T-helper 22 cell (primary cell): ENCODE measurements around the gene PTPRA.
"Not testable (repeated sequence)": the region's sequence is repeated elsewhere in the genome, so short reads cannot be mapped to it uniquely, and the experiment has no call there.

ENCODE experiments used
- DNase-seq: peaks from one replicate; pipeline ENCODE4 v3.0.0-alpha.2; 2020; ENCODE audit warnings: low read depth

The PTPRA gene, protein sequence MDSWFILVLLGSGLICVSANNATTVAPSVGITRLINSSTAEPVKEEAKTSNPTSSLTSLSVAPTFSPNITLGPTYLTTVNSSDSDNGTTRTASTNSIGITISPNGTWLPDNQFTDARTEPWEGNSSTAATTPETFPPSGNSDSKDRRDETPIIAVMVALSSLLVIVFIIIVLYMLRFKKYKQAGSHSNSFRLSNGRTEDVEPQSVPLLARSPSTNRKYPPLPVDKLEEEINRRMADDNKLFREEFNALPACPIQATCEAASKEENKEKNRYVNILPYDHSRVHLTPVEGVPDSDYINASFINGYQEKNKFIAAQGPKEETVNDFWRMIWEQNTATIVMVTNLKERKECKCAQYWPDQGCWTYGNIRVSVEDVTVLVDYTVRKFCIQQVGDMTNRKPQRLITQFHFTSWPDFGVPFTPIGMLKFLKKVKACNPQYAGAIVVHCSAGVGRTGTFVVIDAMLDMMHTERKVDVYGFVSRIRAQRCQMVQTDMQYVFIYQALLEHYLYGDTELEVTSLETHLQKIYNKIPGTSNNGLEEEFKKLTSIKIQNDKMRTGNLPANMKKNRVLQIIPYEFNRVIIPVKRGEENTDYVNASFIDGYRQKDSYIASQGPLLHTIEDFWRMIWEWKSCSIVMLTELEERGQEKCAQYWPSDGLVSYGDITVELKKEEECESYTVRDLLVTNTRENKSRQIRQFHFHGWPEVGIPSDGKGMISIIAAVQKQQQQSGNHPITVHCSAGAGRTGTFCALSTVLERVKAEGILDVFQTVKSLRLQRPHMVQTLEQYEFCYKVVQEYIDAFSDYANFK

GRCh38 chr20:2873010-2873746 is at the start of gene PTPRA:
TSS of gene PTPRA (plus strand) at chr20:2873481. CDS start at chr20:2964278, 90,797 bp downstream.
- peak; percentile 83 for DNase-seq

GRCh38 chr20:2825761-2826160 is 47.5 kb upstream of the PTPRA start:
- no peak for DNase-seq

GRCh38 chr20:2826655-2827054 is 46.6 kb upstream of the PTPRA start:
- no peak for DNase-seq

DNA sequence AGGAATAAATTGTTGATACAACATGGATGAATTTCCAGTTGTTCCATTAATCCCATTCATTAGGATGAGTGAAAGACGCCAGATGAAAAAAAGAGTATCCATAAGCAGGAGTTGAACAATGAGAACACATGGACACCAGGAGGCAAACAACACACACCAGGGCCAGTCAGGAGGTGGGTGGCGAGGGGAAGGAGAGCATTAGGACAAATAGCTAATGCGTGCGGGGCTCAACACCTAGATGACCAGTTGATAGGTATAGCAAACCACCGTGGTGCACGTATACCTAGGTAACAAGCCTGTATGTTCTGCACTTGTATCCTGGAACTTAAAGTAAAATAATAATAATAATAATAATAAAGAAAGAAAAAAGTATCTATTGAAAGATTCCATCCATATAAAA is 43.9 kb upstream of the PTPRA start:
- DNase-seq: no peak

DNA sequence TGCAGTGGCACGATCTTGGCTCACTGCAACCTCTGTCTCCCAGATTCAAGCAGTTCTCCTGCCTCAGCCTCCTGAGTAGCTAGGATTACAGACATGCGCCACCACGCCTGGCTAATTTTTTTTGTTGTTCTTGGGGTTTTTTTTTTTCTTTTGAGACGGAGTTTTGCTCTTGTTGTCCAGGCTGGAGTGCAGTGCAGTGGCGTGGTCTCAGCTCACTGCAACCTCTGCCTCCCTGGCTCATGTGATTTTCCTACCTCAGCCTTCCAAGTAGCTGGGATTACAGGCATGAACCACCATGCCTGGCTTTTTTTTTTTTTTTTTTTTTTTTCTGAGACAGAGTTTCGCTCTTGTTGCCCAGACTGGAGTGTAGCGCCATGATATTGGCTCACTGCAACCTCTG is 42.1 kb upstream of the PTPRA start:
- DNase-seq: not testable (repeated sequence)

GRCh38 chr20:2833761-2834160 is 39.5 kb upstream of the PTPRA start:
- DNase-seq: no peak

GRCh38 chr20:2834401-2835110 is 38.7 kb upstream of the PTPRA start:
- DNase-seq: no peak

DNA sequence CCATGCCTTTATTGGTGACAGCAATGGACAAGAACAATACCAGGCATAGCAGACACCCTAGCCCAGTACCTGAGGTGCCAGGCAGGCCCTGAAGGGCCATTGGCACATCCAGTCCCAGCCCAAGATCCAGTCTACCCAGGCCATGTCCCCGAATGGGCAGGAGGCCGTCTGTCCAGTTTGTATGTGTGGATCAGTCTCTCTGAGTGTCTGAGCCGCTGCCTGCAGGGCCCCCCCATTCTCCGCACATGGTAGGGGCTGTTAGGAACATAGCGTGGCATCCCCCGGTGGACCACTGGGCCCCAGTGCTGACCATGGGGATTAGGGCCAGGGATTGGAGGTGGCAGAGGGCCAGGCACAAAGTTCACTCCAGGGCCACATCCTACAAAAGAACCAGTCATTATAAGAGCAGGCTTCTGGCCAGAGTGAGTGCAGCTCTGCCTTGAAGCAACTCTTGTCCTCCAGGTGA is 37.9 kb upstream of the PTPRA start:
- no peak for DNase-seq

- DNase-seq: no peak
These were observed 37.2 kb upstream of the PTPRA start for GRCh38 chr20:2836035-2836434.

DNA sequence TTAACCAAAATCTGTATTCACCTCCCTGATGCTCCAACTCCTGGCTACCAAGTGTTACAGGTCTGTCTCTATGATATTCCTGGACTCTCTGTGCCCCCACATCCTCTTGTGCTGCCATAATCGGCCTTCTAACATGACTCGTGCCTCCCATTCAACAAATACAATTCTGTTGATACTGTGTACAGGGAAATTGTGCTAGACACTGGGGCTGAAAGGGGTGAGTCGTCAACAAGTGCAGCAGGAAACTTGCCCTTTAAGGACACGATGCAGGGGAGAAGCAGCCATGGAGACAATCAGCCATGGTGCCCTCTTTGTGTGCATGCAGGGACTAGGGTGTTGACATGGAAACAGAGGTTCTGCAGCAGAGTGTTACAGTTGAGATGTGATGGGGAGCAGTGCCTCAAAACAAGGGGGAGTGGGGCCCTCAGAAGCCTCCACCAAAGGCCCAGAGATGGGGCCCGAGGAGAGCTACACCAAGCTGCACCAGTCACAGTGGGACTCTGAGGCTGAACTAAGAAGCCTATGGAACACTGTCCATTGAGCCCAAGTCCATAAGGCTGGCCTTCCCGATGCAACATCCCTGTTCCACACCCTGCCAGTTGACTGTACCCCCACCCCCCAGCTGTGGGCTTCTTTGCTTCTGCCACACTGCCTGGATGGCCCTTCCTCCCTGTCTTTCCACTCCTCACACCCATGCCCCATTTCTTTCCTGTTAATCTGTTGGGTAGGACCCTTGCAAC is 35.9 kb upstream of the PTPRA start:
- no peak for DNase-seq

DNA sequence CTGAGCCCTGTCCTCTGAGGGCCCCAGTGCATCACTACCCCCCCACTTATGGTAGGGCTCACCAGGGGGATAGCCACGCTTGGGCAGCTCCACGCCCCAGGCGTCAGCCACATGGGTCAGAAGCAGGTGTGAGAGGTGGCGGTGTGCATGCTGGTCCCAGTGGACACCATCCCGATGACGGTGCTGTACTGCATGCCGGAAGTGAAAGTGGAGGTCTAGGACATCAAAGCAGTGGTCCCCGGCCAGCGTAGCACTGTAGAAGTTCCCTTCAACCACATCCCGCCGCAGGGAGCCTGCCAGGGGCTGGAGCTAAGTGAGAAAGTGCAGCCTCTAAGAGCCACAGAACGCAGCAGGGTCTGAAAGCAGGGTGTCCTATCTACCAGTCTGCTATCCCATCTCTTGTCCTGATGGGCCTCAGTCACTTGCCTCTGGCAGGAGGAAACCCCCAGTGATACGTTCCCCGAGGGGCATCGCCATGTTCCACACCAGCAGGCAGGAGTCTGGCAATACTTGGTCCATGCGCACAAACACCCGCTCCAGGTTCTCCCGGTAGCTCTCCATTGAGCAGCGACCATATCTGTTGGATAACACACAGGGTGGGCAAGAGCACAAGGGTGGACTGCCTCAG is 35.0 kb upstream of the PTPRA start:
- no peak for DNase-seq

DNA sequence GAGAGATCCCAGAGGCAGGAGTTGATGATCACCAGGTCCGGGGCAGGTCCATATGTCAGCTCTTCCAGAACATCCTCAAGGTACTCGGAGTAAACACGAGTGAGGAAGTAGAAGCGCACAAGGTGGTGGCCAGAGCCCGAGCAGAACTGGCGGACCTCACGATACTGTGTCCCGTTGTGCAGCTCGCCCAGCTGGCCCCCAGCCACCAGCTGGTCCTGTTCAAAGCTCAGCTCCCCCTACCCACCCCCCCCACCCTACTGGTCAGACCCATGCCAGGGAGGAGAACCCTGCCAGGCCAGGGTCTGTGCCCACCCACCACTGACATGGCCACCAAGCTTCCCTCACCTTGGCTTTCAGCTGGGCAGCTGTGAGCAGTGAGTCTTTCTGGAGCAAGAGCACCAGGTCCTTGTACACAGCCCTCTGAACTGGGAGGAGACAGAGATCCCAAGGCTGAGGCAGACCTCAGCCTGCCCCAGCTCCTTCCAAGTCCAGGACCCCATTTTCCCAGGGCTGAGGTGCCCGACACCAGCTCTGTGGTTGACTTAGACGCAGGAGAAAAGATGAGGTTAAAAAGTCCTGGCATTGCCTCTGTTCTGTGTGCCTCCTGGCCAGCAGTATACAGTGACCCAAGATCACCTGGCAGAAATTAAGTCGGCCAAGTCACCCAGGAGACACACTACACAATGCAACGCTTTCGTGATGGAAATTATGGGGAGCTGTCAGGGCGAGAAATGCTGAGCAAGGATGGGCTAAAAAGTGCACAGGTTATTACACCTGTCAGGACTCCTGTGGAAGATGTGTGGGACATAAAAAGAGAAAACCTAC is 34.2 kb upstream of the PTPRA start:
- DNase-seq: no peak

DNA sequence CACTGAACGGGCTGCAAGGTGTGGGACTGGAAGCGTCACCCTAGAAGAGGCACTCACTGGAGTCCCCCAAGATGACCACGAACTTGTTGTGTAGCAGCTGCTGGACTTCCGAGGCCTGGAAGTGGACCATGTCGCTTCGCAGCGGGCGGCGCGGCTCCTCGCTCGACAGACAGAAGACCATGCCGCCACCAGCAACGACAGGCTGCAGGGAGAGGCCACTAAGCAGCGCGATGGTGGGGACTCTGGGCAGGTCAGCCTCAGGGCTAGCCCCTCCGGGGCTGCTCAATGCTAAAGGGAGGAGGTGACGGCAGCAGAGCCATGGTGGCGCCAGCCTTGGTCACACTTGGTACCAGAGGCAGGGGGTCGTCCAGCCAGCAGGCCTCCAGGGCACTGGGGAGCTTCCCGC is 33.5 kb upstream of the PTPRA start:
- DNase-seq: no peak

DNA sequence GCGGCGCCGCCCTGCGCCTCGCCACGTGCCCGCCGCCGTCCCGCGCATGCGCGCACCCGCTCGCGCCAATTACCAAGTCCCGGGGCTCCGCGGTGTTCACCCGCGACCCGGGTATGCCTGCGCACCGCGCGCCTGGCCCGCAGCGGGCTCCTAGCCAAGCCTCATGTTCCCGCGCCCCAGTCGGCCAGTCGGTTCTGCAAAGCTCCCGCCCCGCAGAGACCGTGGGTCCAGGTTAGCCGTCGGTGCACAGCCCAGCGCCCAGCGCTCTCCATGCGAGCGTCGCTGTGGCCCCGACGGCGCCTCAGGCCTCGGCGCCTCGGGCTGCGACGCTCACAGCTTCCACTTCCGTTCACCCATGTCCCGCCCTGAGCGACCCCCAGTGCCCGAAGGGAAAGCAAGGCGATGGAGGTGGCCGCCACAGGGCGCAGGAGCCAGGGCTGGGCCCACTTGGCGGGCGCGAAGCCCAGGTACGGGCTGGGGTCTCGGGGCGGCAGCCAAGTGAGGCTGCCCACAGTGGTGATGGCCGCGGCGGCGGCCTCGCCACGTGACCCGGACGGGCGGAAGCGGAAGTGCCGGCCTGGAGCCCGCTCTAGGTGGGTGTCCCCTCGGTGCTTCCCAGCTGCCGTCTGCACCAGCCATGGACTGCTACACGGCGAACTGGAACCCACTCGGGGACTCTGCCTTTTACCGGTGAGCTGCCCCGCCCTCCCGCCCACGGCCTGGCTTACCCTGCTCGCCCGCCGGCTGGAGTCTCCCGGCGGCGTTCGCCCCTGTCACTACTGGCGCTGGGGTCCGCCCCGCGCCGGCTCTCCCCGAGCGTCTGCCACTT is 32.9 kb upstream of the PTPRA start, which contains the start of the genes PCED1A and VPS16:
Gene PCED1A, minus strand, starts transcription at position 518 of the 829 bp plus-strand sequence. CDS start 743 bp downstream, outside the sequence.
Gene VPS16, plus strand, starts transcription at position 608 of the 829 bp plus-strand sequence. Its CDS starts 30 bp downstream, at position 638.
- peak; percentile 81 for DNase-seq

- DNase-seq: peak; percentile 19
These were observed 32.2 kb upstream of the PTPRA start for GRCh38 chr20:2840967-2841531.

DNA sequence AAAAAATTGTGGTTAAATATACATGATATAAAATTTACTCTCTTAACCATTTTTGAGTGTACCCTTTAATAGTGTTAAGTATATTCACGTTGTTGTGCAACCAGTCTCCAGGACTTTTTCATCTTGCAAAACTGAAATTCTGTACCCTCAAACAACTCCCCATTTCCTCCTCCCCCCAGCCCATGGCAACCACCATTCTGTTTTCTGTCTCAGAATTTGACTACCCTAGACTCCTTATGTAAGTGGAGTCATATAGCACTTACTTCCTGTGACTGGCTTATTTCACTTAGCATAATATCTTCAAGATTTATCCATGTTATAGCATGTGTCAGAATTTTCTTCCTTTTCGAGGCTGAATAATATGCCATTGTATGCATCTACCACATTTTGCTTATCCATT is 27.7 kb upstream of the PTPRA start:
- no peak for DNase-seq

DNA sequence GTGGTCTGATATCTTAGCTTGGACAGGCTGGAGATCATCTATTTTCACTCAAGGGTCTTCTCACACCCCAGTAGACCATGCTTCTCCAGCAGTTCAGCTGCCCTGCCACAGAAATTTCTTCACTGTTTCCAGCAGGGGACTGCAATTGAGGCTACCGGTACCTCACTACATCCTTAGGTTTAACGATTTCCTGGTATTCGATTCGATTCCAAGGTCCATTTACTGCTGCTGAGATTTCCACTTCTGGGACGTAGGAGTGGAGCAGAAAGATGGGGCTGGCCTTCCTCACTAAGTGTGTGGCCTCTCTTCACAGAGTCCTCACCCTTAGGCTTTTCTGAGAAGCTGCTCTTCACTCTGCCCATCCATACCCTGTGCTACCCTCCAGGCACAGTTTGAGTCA is 26.6 kb upstream of the PTPRA start:
- no peak for DNase-seq

DNA sequence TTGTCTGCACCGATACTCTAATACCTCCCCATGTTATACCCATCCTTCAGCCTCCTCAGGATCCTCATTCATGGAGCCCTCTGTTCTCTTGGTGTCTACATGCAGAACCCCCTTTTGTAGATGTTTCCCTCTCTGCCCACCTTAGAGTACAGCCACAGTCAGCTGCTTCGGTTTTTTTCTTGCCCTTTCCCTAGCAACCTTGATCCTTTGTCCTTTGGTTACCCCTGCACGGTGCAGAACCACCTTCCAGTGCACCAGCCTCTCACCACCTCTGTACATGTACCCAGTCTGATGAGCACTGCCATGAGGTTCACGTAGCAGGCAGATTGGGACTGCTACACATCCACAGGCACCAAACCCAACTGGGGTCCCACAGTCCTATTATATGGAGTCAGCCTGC is 25.5 kb upstream of the PTPRA start:
- no peak for DNase-seq
